ENCODE measurements around the gene SOX21. TPM values are rescaled to one million over a fixed set of nuclear protein-coding genes. Genes with fewer than 3 reads are reported as not detected.

The SOX21 gene
- polyA plus RNA-seq, 1 donor (not counting 4 experiments of a cell fraction or from before 2014, with no cell fraction given), result not detected

DNA sequence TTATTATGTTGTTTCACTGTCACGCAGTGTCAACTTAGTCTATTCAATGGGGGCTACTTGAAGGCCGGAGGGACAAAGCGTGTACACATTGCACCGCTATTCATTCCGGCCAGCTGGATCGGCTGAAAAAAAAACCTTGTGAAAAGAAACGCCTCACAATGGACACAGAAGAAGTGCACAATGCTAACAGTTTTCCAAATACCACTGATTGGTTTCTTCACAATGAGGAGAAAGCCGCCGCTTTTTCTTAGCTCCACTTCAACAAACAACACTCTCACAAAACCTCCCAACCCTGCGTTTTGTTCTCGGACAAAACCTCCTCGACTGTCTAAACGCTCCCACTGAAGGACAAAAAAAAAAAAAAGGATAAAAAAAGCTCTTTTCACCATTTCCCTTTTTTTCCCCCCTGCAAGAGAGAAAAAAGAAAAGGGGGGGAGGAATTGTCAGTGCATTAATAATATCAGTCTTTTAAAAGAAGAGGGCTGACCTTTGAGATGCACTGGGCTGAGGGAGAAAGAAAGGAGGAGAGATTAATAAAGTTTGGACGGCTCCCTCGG, 5.4 kb downstream of the SOX21 start:
- Histone ChIP-seq H2AFZ (ENCODE audit: control insufficient read depth, low read length) (no peak overlapping the region), H3K4me3 (ENCODE audit: control insufficient read depth in 2 of 3, extremely low read depth in 1 of 3, insufficient read depth in 2 of 3, low read depth in 1 of 3, low read length in 3 of 3) (peak overlapping the region in 1 of 3 experiments; percentile 56), H3K4me1 (ENCODE audit: control insufficient read depth, extremely low read depth, insufficient read depth, low read length) (peaks cover 12% of the 10 kb centered on the region), H4K20me1 (ENCODE audit: control insufficient read depth, extremely low read depth, insufficient read depth, low read length) (no peaks in the 10 kb centered on the region), H3K4me2 (ENCODE audit: control insufficient read depth, extremely low read depth, insufficient read depth, low read depth, low read length) (peak overlapping the region; percentile 52), H3K27ac (ENCODE audit: control insufficient read depth, insufficient read depth, low read length) (no peak overlapping the region), H3K36me3 (ENCODE audit: control insufficient read depth in 2 of 2, extremely low read depth in 1 of 2, insufficient read depth in 2 of 2, low read length in 2 of 2) (no peaks in the 10 kb centered on the region), H3K9me1 (ENCODE audit: control insufficient read depth, extremely low read depth, insufficient read depth, low read length) (no peaks in the 10 kb centered on the region), H3K27me3 (ENCODE audit: control insufficient read depth, extremely low read depth, insufficient read depth, low read length) (peaks cover 65% of the 10 kb centered on the region), H3K9me3 (ENCODE audit: control insufficient read depth, low read depth, low read length) (no peaks in the 10 kb centered on the region), H3K79me2 (ENCODE audit: control insufficient read depth, insufficient read depth, low read length) (no peaks in the 10 kb centered on the region), H3K9ac (ENCODE audit: control insufficient read depth, extremely low read depth, insufficient read depth, low read length) (no peak overlapping the region)
- dilution Hi-C loops (cut with MboI; ENCODE audit: extremely low pct_ligation_motif_present, low sequenced_read_pairs), result no loop called here
- no peak for TF ChIP-seq EZH2 (IDR thresholded peaks at IDR 0.05; ENCODE audit: low read length)
- TF ChIP-seq, protein P1, sequence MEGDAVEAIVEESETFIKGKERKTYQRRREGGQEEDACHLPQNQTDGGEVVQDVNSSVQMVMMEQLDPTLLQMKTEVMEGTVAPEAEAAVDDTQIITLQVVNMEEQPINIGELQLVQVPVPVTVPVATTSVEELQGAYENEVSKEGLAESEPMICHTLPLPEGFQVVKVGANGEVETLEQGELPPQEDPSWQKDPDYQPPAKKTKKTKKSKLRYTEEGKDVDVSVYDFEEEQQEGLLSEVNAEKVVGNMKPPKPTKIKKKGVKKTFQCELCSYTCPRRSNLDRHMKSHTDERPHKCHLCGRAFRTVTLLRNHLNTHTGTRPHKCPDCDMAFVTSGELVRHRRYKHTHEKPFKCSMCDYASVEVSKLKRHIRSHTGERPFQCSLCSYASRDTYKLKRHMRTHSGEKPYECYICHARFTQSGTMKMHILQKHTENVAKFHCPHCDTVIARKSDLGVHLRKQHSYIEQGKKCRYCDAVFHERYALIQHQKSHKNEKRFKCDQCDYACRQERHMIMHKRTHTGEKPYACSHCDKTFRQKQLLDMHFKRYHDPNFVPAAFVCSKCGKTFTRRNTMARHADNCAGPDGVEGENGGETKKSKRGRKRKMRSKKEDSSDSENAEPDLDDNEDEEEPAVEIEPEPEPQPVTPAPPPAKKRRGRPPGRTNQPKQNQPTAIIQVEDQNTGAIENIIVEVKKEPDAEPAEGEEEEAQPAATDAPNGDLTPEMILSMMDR (optimal IDR thresholded peaks at IDR 0.05 in 1 of 3, IDR thresholded peaks at IDR 0.05 in 1 of 3, conservative IDR thresholded peaks at IDR 0.05 in 1 of 3; ENCODE audit: extremely low read depth in 1 of 3, insufficient read depth in 2 of 3, low read length in 3 of 3), result no peak
- FAIRE-seq (no peak), DNase-seq (ENCODE audit: low read depth, low spot score) (no peak)

DNA sequence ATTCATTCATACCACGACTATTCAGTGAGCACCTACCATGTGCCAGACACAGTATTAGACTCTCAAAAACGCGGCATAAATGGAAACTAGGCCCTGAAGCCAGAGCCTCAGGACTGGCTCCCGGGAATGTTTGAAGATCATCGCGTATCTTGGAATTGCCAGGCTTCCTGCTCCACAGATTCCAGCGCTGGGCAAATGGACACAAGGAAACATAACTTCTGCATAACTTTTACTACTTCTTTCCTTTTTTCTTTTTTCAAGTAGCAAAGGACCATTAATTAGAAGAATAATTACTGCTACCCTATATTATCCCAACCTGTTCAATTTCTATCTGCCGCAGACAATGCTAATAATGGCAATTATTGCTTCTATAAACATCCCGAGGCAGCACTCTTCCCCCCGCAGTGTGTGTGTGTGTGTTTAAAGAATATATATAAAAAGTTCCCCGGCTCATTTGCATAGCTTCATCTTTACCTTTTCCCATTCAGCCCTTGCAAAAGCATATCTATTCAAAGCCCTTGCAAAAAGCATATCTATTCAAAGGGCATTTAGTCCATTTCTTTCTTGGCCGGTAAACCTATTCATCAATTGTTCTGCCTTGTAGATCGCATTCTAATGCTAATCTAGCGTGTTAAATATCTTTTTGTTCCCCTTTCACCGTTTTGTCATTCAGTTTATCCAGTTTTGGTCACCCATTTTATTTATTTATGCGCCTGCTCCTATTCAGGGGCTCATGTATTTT, 6.1 kb downstream of the SOX21 start:
- Histone ChIP-seq H3K27me3 (ENCODE audit: control insufficient read depth, extremely low read depth, insufficient read depth, low read length) (peaks cover 63% of the 10 kb centered on the region), H2AFZ (ENCODE audit: control insufficient read depth, low read length) (no peak overlapping the region), H3K9me1 (ENCODE audit: control insufficient read depth, extremely low read depth, insufficient read depth, low read length) (no peaks in the 10 kb centered on the region), H3K4me1 (ENCODE audit: control insufficient read depth, extremely low read depth, insufficient read depth, low read length) (peaks cover 12% of the 10 kb centered on the region), H3K27ac (ENCODE audit: control insufficient read depth, insufficient read depth, low read length) (no peak overlapping the region), H3K36me3 (ENCODE audit: control insufficient read depth in 2 of 2, extremely low read depth in 1 of 2, insufficient read depth in 2 of 2, low read length in 2 of 2) (no peaks in the 10 kb centered on the region), H3K79me2 (ENCODE audit: control insufficient read depth, insufficient read depth, low read length) (no peaks in the 10 kb centered on the region), H3K4me3 (ENCODE audit: control insufficient read depth in 2 of 3, extremely low read depth in 1 of 3, insufficient read depth in 2 of 3, low read depth in 1 of 3, low read length in 3 of 3) (no peak overlapping the region), H3K9ac (ENCODE audit: control insufficient read depth, extremely low read depth, insufficient read depth, low read length) (no peak overlapping the region), H3K4me2 (ENCODE audit: control insufficient read depth, extremely low read depth, insufficient read depth, low read depth, low read length) (no peak overlapping the region), H4K20me1 (ENCODE audit: control insufficient read depth, extremely low read depth, insufficient read depth, low read length) (no peaks in the 10 kb centered on the region), H3K9me3 (ENCODE audit: control insufficient read depth, low read depth, low read length) (no peaks in the 10 kb centered on the region)
- dilution Hi-C loops (cut with MboI; ENCODE audit: extremely low pct_ligation_motif_present, low sequenced_read_pairs), result no loop called here
- FAIRE-seq (no peak), DNase-seq (ENCODE audit: low read depth, low spot score) (no peak)
- TF ChIP-seq, protein P1 (optimal IDR thresholded peaks at IDR 0.05 in 1 of 3, IDR thresholded peaks at IDR 0.05 in 1 of 3, conservative IDR thresholded peaks at IDR 0.05 in 1 of 3; ENCODE audit: extremely low read depth in 1 of 3, insufficient read depth in 2 of 3, low read length in 3 of 3), result no peak
- TF ChIP-seq EZH2 (IDR thresholded peaks at IDR 0.05; ENCODE audit: low read length), result no peak
